ENCODE measurements around the gene GPC6.
"Not testable (repeated sequence)": the region's sequence is repeated elsewhere in the genome, so short reads cannot be mapped to it uniquely, and the experiment has no call there.

Gene GPC6

GRCh38 chr13:93226623-93227279 lies at the start of gene GPC6:
Gene GPC6 (plus strand): TSS chr13:93226807.
- DNase-seq: no peak

- no peak for DNase-seq
Measured at GRCh38 chr13:93180356-93180969, 46.1 kb upstream of the GPC6 start.

GRCh38 chr13:93182406-93182805 lies 44.2 kb upstream of the GPC6 start:
- no peak for DNase-seq

GRCh38 chr13:93183302-93183701 lies 43.3 kb upstream of the GPC6 start:
- DNase-seq: no peak

GRCh38 chr13:93190006-93190405 lies 36.6 kb upstream of the GPC6 start:
- DNase-seq: no peak

- DNase-seq: no peak
Measured at GRCh38 chr13:93193682-93194081, 32.9 kb upstream of the GPC6 start.

- no peak for DNase-seq
Measured at GRCh38 chr13:93199856-93200255, 26.8 kb upstream of the GPC6 start.

- DNase-seq: no peak
Measured at GRCh38 chr13:93200626-93201025, 26.0 kb upstream of the GPC6 start.

DNA sequence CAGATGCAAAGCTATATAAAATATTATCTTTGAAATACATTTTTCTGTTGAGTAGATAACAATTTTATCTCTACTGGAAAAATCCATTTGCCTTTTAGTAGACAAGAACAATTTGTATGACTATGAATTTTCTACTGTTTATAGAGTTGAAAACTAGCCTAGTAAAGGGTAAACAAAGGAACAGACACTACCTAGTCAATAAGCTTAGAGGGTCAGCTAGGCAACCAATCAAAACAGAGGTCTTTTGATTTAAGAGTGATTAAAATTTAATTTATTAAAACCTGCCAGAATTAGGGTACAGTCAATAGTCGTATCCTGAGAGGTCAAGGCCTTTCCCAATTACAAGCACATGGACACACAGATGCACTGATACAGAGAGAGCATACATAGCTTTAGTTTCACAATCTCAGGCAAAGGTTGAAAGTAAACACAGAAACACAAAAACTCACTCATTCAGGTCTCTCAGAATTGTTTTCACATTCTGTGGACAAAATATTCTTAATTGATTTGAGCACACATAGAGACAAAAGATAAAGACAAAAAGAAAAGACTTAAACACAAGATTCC lies 24.5 kb upstream of the GPC6 start:
- no peak for DNase-seq

DNA sequence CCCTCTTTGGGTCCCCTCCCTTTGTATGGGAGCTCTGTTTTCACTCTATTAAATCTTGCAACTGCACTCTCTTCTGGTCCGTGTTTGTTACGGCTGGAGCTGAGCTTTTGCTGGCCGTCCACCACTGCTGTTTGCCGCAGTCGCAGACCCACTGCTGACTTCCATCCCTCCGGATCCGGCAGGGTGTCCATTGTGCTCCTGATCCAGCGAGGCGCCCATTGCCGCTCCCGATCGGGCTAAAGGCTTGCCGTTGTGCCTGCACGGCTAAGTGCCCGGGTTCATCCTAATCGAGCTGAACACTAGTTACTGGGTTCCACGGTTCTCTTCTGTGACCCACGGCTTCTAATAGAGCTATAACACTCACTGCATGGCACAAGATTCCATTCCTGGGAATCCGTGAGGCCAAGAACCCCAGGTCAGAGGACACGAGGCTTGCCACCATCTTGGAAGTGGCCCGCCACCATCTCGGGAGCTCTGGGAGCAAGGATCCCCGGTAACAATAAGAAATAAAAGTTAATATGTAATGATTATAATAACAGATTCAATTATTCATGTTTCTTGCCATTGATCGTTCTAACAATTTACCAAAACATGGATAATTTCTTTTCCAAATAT lies 19.7 kb upstream of the GPC6 start:
- DNase-seq: not testable (repeated sequence)

DNA sequence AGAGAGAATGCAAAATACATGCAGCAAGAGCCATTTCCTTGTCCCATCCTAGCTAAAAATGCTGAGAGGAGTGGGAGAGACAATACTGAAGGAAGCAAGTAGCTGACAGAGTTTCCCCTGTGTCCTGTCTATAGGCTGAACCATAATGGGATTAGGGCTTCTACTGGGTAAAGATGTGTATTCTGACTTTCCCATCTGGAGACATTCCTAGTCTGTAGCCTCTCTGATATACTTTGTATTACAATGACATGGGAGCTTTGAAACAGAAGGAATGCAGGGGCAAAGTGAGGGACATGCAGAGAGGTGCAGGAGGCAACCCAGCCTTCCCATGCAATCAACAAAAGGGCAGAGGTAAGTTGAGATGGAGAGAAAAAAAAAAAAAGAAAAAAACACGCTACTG lies 10.5 kb upstream of the GPC6 start:
- no peak for DNase-seq

- DNase-seq: no peak
Measured at GRCh38 chr13:93217721-93218261, 8.8 kb upstream of the GPC6 start.

GRCh38 chr13:93218583-93218982 lies 8.0 kb upstream of the GPC6 start:
- DNase-seq: no peak

GRCh38 chr13:93220073-93220472 lies 6.5 kb upstream of the GPC6 start:
- DNase-seq: no peak

- no peak for DNase-seq
Measured at GRCh38 chr13:93222976-93223375, 3.6 kb upstream of the GPC6 start.

- DNase-seq: no peak
Measured at GRCh38 chr13:93224535-93224934, 2.1 kb upstream of the GPC6 start.

DNA sequence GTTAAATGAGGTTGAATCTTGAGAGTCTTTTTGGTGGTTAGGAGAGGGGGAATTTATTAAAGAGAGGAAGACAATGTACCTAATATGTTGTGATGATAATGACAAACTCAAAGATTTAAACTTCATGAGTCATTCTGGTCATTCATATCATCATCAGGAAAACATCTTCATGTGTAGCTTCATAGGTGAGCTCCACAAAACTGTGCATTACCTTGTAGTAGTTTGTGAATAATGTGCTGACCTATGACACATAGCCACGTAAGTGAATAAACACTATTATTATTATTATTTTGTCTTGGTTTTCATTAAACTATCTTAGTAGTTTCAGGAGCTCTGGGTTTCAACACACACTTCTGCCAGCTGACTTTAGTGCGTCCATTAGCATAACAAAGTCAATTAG lies 997 bp upstream of the GPC6 start:
- DNase-seq: no peak

GRCh38 chr13:93226065-93226622 lies 463 bp upstream of the GPC6 start:
- no peak for DNase-seq

DNA sequence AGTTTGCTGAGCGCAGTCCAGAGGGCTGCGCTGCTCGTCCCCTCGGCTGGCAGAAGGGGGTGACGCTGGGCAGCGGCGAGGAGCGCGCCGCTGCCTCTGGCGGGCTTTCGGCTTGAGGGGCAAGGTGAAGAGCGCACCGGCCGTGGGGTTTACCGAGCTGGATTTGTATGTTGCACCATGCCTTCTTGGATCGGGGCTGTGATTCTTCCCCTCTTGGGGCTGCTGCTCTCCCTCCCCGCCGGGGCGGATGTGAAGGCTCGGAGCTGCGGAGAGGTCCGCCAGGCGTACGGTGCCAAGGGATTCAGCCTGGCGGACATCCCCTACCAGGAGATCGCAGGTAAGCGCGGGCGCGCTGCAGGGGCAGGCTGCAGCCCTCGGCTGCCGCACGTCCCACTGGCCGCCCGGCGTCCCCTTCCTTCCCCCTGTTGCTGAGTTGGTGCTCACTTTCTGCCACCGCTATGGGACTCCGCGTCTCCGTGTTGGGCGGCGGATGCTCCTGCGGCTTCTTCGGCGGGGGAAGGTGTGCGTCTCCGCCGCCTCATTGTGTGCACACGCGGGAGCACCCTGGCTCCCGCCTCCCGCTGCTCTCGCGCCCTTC lies 772 bp downstream of the GPC6 start:
- DNase-seq: no peak

DNA sequence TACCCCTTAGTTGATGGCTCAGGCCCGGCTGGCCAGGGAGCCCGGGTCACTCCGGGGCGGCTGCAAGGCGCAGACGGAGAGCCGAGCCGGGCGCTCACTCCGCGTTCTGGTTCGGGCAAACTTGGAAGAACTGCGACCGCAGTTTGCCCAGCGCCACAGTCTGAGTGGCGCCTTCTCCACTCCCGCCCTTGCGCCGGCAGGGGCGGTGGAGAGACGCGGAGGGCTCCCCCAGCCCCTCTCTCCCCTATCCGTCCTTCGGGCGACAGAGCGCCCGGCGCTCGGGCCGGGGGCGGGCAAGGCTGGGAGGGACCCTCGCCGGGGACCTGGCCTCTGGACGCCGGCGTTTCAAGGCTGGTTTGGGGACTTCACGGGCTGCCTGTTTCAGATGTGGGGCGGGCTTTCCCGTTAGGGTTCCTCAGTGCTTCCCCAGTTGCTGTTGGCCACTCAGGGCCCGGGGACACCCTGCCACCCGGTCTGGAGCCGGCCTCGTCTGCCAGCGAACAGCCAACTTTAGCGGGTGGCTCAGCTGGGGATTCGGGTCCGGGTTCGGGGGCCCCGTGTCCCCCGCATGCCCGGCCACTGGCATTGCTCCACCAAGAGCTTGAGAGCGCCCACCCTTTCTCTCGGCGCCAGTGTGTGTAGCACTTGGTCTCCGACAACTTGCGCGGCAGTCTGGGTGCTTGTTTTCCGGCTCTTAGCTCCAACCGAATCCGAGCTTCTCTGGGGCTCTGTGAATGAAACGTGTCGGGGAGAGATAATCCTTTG lies 1.5 kb downstream of the GPC6 start:
- DNase-seq: no peak

DNA sequence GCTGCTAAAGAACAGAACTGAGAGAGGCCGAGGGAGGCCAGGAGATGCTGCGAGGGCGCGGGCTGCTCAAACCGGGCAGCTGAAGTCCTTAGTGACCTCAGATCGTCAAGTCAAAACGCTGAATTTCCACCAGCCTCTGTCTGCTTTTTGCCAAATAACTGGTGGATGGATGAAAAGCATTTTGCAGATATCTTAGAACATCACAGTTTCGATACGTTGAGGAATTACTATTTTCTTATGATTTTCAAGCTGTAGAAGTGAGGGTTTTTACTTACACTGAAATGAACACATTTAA lies 2.0 kb downstream of the GPC6 start:
- DNase-seq: no peak

- no peak for DNase-seq
Measured at GRCh38 chr13:93230261-93230855, 3.8 kb downstream of the GPC6 start.
